Uterus (tissue), 4 donors: Measurements from ENCODE around the gene MID1. TPM values are rescaled to one million over a fixed set of nuclear protein-coding genes. Genes with fewer than 3 reads are reported as not detected.

Source experiments
- DNase-seq, 2 donors: peaks; one replicate each; pipeline ENCODE4 v3.0.0-alpha.2; 2019 to 2020
- H3K27ac ChIP-seq, 2 donors: fragments of 200-600 bp; sonication (generic); 1 replicate in 1 of 2; 2 replicates in 1 of 2; pipeline ENCODE4 v1.5.1; 2016 to 2018
- H3K27me3 ChIP-seq, 2 donors: fragments of 200-600 bp; sonication (generic); one replicate each; pipeline ENCODE4 v1.5.1; 2018 to 2019; ENCODE audit warnings: control low read depth in 1 of 2
- H3K36me3 ChIP-seq, 2 donors: fragments of 200-600 bp; sonication (generic); one replicate each; pipeline ENCODE4 v1.5.1; 2019; ENCODE audit warnings: control low read depth in 1 of 2
- H3K4me1 ChIP-seq, 2 donors: fragments of 200-600 bp; sonication (generic); one replicate each; pipeline ENCODE4 v1.5.1; 2018 to 2019; ENCODE audit warnings: control low read depth in 1 of 2
- H3K4me3 ChIP-seq, 2 donors: fragments of 200-600 bp; sonication (generic); 1 replicate in 1 of 2; 2 replicates in 1 of 2; pipeline ENCODE4 v1.5.1; 2018 to 2019; ENCODE audit warnings: mild to moderate bottlenecking in 1 of 2
- H3K9me3 ChIP-seq, 2 donors: fragments of 200-600 bp; sonication (generic); one replicate each; pipeline ENCODE4 v1.5.1; 2019; ENCODE audit warnings: control low read depth in 1 of 2
- CTCF ChIP-seq, 4 experiments: fragments of 200-600 bp in 2 of 4; fragments of 450-650 bp in 2 of 4; sonication (generic) in 2 of 4; IDR thresholded peaks; one replicate each; pipeline ENCODE4 v1.5.1; 2016 to 2019; ENCODE audit warnings: antibody characterized with exemption in 4 of 4, mild to moderate bottlenecking in 2 of 4, moderate library complexity in 1 of 4
- POLR2A ChIP-seq, 2 donors: fragments of 450-650 bp; IDR thresholded peaks; one replicate each; pipeline ENCODE4 v1.6.1; 2016; ENCODE audit warnings: antibody characterized with exemption in 2 of 2, mild to moderate bottlenecking in 1 of 2, moderate library complexity in 1 of 2
- intact Hi-C: fragments of 100-400 bp; cut with DNase I; formaldehyde crosslinking; loops from one replicate; pipeline ENCODE4 v1.15.1; 2023; ENCODE audit warnings: low total_unique reads
- total RNA-seq, 4 donors: library from RNA; depleted of rRNA in 3 of 4; stranded (reverse); fragments of >200 nt in 3 of 4; gene quantifications; one replicate each; pipeline versions ENCODE4 v1.1.0 to v1.2.4, GENCODE V29; 2014 to 2023
- donor health status: DM: yes; HTN: yes; CAD: no.

MID1 gene
- total RNA-seq, 4 donors from 2014 or later: 9.1 to 29.2 (median 18.8) TPM

- Histone ChIP-seq H3K27ac (no peak overlapping the region), H3K27me3 (no peaks in the 10 kb centered on the region), H3K4me3 (no peak overlapping the region), H3K4me1 (no peaks in the 10 kb centered on the region), H3K36me3 (no peaks in the 10 kb centered on the region), H3K9me3 (no peaks in the 10 kb centered on the region)
- intact Hi-C loops: no loop called here
- TF ChIP-seq CTCF (IDR thresholded peaks at IDR 0.05) (no peak), POLR2A (IDR thresholded peaks at IDR 0.05) (no peak)
- DNase-seq: no peak
Measured at GRCh38 chrX:10470009-10470408, 150.4 kb downstream of the MID1 start.

- no peak for DNase-seq
- intact Hi-C loops: no loop called here
- no peaks in the 10 kb centered on the region for H3K36me3 ChIP-seq
- no peak overlapping the region for H3K27ac ChIP-seq
- H3K4me1 ChIP-seq: no peaks in the 10 kb centered on the region
- TF ChIP-seq POLR2A (IDR thresholded peaks at IDR 0.05) (no peak), CTCF (IDR thresholded peaks at IDR 0.05) (no peak)
- H3K9me3 ChIP-seq: no peaks in the 10 kb centered on the region
- no peak overlapping the region for H3K4me3 ChIP-seq
- no peaks in the 10 kb centered on the region for H3K27me3 ChIP-seq
Measured at GRCh38 chrX:10467793-10468192, 152.6 kb downstream of the MID1 start.

GRCh38 chrX:10465254-10465653 is 155.1 kb downstream of the MID1 start:
- intact Hi-C loops: no loop called here
- no peaks in the 10 kb centered on the region for H3K4me1 ChIP-seq
- no peak for DNase-seq
- H3K27ac ChIP-seq: no peak overlapping the region
- TF ChIP-seq CTCF (IDR thresholded peaks at IDR 0.05): no peak
- TF ChIP-seq POLR2A (IDR thresholded peaks at IDR 0.05): no peak
- H3K4me3 ChIP-seq: no peak overlapping the region
- H3K27me3 ChIP-seq: no peaks in the 10 kb centered on the region
- H3K36me3 ChIP-seq: no peaks in the 10 kb centered on the region
- H3K9me3 ChIP-seq: no peaks in the 10 kb centered on the region

GRCh38 chrX:10457092-10457491 is 163.3 kb downstream of the MID1 start:
- no peak for DNase-seq
- intact Hi-C loops: no loop called here
- H3K4me1 ChIP-seq: no peaks in the 10 kb centered on the region
- TF ChIP-seq POLR2A (IDR thresholded peaks at IDR 0.05) (no peak), CTCF (IDR thresholded peaks at IDR 0.05) (no peak)
- H3K36me3 ChIP-seq: no peaks in the 10 kb centered on the region
- H3K27ac ChIP-seq: no peak overlapping the region
- no peak overlapping the region for H3K4me3 ChIP-seq
- no peaks in the 10 kb centered on the region for H3K9me3 ChIP-seq
- H3K27me3 ChIP-seq: no peaks in the 10 kb centered on the region

- intact Hi-C loops: no loop called here
- Histone ChIP-seq H3K4me3 (no peak overlapping the region), H3K36me3 (no peaks in the 10 kb centered on the region), H3K4me1 (no peaks in the 10 kb centered on the region), H3K9me3 (no peaks in the 10 kb centered on the region), H3K27me3 (no peaks in the 10 kb centered on the region), H3K27ac (no peak overlapping the region)
- DNase-seq: no peak
- TF ChIP-seq CTCF (IDR thresholded peaks at IDR 0.05) (no peak), POLR2A (IDR thresholded peaks at IDR 0.05) (no peak)
Measured at GRCh38 chrX:10453945-10454344, 166.4 kb downstream of the MID1 start.
